CD1c-positive myeloid dendritic cell (primary cell): ENCODE data around the gene TTC8.

ENCODE experiments used
- DNase-seq: peaks from one replicate; pipeline ENCODE4 v3.0.0-alpha.2; 2016; ENCODE audit errors: extremely low spot score

The TTC8 gene

DNA sequence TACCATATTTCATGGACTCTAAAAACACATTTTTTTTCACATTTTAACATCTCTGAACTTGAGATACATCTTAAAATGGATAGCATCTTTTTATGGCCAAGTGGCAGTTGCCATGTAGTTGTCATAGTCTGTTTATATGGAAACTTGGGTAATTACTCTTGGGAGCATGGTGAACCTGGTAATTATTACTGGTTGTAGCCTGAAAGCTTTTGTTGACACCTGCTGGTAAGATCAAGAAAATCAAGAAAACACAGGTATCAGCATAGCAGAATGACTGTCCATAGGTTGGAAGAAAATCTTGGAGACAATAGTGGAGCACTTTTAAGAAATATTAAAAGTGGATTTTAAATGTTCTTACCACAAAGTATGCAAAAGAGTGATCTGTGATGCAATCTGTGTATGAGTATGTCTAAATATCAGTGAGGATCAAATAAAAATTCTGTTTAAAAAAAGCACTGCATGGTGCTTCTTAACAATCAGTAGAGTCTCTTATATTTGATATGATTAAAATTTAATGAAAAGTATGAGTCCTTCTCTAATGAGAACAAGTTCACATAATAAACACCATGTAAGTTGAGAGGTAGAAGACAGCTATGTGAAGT lies 44.2 kb downstream of the TTC8 start:
- no peak for DNase-seq

DNA sequence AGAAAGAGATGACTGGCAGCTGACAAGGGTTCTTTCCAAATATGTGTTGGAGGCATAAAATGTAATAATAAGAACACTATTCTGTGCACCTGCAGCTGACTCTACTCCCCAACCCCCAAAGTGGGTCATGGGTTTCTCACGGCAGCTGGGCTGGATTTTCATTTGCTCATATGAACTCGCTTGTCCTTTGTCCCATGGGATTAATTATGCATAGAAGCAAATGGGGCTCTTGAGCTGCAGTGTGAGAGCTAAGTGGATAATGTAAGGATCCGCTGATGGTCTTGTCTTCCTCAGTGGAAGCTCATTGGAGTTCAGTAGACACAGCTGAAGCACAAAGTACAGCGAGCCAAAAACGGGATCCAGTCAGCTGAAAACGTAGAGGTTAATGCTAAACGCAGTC lies 46.3 kb downstream of the TTC8 start:
- DNase-seq, result no peak

DNA sequence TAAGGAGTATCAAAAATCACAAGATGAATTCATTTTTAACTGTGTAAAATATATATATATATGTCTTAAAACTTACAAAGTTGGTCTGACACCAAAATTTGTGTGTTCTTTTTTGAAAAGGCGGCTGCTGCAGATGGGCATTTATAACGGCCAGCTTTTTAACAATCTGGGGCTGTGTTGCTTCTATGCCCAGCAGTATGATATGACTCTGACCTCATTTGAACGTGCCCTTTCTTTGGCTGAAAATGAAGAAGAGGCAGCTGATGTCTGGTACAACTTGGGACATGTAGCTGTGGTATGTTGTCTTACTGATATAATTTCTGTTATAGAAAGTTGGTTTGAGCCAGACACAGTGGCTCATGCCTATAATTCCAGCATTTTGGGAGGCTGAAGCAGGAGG lies 47.0 kb downstream of the TTC8 start:
- no peak for DNase-seq

DNA sequence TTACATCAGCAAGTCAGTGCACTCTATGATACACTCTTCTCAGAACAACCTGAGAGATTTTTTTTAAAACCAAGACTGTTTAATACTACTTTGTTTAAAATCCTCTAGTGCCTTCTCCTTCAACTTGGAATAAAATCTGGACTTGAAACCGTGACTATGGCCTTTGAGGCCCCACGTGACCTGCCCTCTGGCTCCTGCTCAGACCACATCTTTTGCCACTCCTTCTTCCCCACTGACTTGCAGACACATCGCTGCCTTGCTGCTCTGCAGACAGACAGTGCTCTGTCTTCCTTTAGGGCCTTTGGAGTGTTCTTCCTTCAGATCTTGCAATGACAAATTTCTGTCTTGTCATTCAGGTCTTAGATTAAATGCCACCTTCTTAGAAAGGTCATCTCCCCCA lies 48.5 kb downstream of the TTC8 start:
- DNase-seq, result no peak

DNA sequence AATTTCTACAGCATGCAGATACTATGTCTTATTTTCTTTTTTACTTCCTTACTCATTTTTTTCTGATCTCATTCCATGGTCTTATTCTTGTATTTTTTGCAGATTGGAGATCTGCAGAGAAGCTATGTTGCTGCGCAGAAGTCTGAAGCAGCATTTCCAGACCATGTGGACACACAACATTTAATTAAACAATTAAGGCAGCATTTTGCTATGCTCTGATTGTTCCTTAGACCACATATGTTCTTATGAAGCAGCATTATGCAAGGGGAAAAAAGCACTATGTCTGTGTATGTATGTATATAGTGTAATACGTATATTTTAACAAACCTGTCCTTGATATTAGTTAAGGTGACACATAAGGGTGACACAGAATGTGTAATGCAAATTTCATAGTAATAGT lies 52.7 kb downstream of the TTC8 start:
- DNase-seq, result no peak

DNA sequence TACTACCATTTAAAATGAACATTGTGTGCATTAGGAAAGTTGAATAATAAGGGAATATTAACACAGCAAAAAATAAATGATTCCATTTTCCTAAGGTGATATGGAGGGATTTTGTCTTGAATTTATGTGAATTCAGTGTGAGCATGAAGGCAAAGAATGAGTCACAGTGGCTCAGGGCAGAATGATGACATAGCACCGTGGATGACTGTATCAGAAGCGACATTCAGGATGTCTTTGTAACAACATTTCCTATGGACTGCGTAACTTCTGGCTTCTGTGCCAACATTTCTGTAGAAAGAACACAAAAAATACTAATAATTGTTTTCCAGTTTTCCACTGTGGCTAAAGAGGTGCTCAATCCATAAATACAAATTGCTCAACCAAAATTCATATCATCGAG lies 54.6 kb downstream of the TTC8 start:
- DNase-seq, result peak; percentile 17

DNA sequence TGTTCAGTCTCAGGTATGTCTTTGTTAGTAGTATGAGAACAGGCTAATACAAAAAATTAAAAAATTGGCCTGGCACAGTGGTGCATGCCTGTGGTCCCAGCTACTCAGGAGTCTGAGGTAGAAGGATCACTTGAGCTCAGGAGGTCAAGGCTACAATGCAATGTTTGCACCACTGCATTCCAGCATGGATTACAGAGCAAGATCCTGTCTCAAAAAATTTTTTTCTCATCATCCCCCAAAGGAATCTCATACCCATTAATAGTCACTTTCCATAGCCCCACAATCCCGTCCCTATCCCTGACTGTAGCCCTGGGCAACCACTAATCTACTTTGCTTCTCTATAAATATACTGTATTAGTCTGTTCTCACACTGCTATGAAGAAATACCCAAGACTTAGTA lies 57.8 kb downstream of the TTC8 start:
- DNase-seq, result no peak

DNA sequence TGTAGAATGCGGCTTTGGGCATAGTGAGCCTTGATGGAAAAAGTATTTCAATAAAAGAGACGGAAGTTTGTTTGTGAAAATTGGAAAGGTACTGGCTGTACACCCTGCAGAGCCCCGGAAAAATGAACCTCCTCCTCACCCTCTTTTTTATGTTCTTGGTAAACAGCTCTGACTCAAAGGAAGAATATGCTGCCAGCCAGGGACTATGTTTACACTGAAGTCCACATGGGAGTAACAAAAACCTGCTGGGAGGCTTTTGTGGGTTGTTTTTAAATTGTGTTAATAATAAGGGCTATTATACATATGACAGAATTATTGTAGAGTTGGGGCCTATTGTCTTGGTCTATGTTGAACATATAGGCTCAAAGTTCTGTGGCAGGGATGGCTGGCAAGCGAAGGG lies 70.7 kb downstream of the TTC8 start:
- no peak for DNase-seq

DNA sequence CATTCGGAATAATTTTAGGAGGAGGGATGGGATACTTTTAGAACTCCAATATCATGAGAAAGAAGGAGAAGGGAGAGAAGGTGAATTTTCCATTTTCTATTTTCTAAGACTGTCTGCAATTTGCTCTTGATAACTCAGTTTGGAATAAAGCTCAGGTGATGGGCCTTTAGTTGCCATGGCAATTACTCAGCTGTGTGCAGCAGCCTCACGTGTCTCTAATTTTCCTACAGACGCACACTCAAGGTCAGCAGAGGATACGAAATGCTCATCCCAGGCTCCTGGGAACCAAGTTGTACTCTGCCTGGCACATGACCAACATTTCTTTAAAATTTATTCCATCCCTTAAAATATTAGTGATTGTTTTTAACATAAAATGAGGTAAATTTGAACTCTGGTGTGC lies 76.7 kb downstream of the TTC8 start:
- no peak for DNase-seq

DNA sequence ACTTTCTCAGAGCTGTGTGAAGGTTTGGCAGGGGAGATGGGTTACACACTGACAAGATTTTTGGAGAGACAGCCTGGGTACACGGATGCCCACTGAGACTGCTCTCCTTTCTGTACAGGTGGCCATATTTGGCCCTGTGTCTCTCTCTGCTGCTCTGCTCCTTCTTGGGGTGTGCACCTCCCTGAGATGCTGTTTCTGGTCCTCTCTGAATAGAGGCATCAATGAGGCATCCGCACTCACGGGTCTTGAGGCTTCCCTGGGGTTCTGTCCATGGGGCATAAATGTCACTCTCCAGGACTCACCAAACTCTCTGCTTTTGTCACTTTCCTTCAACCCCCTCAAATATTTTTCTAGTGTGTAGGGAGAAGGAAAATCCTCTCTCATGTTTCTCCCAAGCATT lies 77.5 kb downstream of the TTC8 start:
- no peak for DNase-seq

DNA sequence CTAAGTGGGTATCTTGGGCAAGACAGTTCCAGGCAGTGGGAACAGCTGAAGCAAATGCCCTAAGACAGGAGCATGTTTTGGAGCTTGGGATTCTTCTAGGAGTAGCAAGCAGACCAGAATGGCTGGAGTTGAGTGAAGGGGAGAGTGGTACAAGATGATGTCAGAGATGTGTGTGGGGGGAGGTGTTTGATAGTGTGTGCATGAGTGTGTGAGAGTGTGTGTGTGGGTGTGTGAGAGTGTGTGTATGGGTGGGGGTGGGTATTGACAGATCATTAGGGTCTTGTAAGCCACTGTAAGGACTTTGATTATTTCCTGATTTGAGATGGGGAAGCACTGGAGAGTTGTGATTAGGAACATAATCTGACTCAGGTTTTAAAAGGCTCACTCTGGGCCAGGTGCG lies 78.4 kb downstream of the TTC8 start:
- DNase-seq, result no peak

DNA sequence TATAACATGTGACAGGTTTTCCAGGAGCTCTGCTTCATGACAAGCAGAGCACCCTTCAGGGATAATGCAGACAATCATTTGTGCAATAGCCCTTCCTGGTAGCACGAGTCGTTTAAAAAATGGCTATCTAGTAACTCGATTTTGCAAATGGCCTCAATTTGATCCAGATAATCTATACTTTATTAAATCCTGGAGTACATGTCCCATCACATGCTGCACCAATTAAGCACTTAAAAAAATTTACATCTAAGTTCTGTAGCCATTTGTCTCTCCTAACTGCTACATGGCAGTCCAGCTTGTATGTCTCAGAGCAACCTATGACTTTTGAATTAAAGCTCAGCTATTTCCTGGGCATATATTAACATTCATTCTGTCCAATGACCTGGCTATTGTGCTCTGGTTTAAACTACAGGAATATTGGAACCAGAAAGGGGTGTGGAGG lies 79.8 kb downstream of the TTC8 start:
- DNase-seq, result no peak

DNA sequence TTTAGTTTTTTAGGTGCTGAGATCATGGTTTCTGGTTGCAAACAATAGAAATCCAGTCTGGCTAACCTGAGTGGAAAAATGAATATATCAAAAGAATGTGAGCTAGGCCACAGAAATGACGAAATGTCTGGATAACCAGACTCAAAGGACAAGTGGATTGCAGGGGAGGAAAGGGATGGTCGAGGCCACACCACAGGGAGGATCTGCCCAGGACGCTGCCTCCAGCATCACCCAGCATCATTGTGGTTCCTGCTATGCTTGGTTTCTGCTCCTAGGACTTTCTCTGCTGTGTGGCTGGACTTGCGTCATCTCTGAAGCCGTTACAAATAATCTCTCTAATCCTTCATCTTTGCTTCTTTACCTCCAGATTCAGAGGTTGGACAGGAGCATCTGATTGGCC lies 80.4 kb downstream of the TTC8 start:
- DNase-seq, result no peak

DNA sequence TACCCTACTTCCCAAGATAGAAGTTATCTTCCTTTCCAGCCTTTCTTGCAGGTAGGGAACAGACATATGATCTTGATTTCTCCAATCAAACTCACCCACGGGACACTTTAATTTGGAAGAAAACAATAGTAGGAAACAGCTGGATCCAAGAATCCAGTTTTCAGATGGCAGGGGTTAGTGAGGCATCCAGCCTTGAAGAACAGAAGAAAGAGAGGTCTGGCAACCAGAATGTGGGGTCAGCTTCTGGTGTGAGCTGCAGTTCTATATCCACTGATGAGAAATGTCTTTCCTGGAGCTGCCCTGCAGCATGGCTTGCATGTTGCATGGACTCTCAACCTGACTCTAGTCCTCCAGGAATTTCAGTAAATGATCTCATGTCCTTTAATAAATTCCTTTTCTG lies 83.8 kb downstream of the TTC8 start:
- no peak for DNase-seq

DNA sequence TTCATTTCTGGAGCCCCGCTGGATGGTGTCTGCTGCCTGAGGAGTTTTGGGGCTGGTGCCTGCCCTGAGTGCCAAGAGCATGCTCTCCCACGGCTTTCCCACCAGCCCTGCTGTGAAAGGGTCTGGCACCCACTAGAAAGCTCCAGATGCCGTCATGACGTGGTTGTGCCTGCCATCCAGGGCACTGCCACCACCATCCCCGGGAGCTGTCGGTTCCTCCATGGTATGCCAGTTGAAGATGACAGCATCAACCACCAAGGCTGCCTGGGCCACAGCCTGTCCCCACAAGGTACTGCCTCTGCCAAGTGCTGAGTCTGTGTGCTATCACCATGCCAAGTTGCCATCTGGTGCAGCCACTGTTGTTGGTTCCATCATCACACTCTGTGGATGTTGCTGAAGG lies 85.9 kb downstream of the TTC8 start:
- no peak for DNase-seq

DNA sequence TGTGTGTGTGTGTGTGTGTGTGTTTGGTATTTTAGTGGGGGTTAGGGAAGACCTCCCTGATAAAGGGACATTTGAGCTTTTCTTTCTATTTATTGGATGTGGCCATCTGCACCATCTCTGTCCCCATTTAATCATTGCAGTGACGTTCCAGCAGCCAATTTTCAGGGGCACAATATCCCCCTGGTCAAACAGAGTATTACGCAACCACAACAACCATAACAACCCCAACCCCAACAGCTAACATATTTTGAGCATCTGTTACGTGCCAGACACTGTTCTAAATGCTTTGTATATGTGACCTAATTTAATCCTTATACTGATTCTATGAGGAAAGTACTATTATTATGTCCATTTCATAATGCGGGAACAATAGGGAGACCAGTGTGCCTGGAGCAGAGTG lies 87.4 kb downstream of the TTC8 start:
- DNase-seq, result no peak

DNA sequence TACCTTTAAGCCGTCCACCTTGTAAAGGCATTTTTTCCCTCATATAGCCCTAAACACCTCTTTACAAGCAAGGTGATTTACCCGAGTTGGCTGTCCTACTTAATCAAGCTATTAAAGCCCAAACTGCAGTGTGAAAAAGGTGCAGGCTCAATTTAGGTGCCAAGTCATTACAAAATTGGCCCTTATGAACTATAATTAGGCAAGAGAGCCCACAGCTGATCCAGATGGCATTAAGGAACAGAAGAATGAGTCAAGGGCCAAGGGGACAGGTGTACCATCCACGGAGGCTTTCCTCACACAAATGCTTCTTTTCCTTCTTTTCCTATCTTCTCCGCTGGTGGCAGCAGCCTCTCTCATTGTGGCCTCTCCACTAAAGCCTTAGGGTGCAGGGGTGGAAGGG lies 90.5 kb downstream of the TTC8 start:
- no peak for DNase-seq

DNA sequence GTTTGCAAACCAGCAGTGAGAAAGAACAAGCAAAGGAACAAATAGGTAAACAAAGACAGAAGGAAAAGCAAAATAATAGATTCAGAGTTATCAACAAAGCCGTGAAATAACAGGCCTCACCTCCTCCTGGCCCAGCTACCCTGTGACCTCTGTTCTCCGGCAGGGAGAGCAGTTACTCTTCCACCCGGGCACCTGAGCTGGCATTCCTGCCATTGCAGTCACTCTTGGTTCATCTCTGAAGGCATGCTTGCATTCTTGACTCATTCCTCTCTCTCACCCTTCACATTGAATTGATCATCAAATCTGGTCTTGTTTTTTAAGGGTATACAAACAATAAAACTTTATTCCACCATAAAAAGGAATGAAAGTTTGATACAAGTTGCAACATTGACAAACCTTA lies 95.1 kb downstream of the TTC8 start:
- DNase-seq, result no peak
